HepG2 (cell line): ENCODE measurements around the gene SYNJ2. TPM values are rescaled to one million over a fixed set of nuclear protein-coding genes. Genes with fewer than 3 reads are reported as not detected.

Experiments
- CEBPG ChIP-seq: IDR thresholded peaks from 2 replicates; pipeline ENCODE4 v1.6.1; 2016
- DDIT3 ChIP-seq: sonication (generic); formaldehyde crosslinking; IDR thresholded peaks from 2 replicates; pipeline ENCODE4 v1.4.0; 2020; ENCODE audit warnings: mild to moderate bottlenecking, missing genetic modification reagents
- KDM5B ChIP-seq: sonication (generic); formaldehyde crosslinking; IDR thresholded peaks from 2 replicates; pipeline ENCODE4 v1.4.0; 2020; ENCODE audit warnings: missing genetic modification reagents, mild to moderate bottlenecking, borderline replicate concordance
- NFAT5 ChIP-seq: sonication (generic); formaldehyde crosslinking; IDR thresholded peaks from 2 replicates; pipeline ENCODE4 v1.4.0; 2020; ENCODE audit warnings: missing genetic modification reagents
- RAD21 ChIP-seq: fragments of 450-650 bp; formaldehyde crosslinking; IDR thresholded peaks from 2 replicates; pipeline ENCODE4 v1.5.0; 2020; ENCODE audit warnings: mild to moderate bottlenecking
- RFX1 ChIP-seq: fragments of 450-650 bp; IDR thresholded peaks from 2 replicates; pipeline ENCODE4 v1.6.1; 2017
- ZBED4 ChIP-seq: sonication (generic); formaldehyde crosslinking; IDR thresholded peaks from 2 replicates; pipeline ENCODE4 v1.4.0; 2020; ENCODE audit warnings: missing genetic modification reagents, borderline replicate concordance
- ZBTB39 ChIP-seq: sonication (generic); formaldehyde crosslinking; IDR thresholded peaks from 2 replicates; pipeline ENCODE4 v1.5.0; 2020; ENCODE audit warnings: missing genetic modification reagents
- ZMAT5 ChIP-seq: sonication (generic); formaldehyde crosslinking; IDR thresholded peaks from 2 replicates; pipeline ENCODE4 v1.5.0; 2020; ENCODE audit warnings: mild to moderate bottlenecking, low read depth, missing genetic modification reagents, borderline replicate concordance
- ZNF274 ChIP-seq: sonication (generic); formaldehyde crosslinking; IDR thresholded peaks from 2 replicates; pipeline ENCODE4 v1.5.1; 2020; ENCODE audit warnings: mild to moderate bottlenecking, missing genetic modification reagents
- ZNF503 ChIP-seq: sonication (generic); formaldehyde crosslinking; IDR thresholded peaks from 2 replicates; pipeline ENCODE4 v1.4.0; 2020; ENCODE audit warnings: missing genetic modification reagents
- ZNF678 ChIP-seq: sonication (generic); formaldehyde crosslinking; IDR thresholded peaks from 2 replicates; pipeline ENCODE4 v1.4.0; 2020; ENCODE audit warnings: mild to moderate bottlenecking, missing genetic modification reagents
- ZNF747 ChIP-seq: sonication (generic); formaldehyde crosslinking; IDR thresholded peaks from 2 replicates; pipeline ENCODE4 v1.8.1; 2023; ENCODE audit warnings: missing genetic modification reagents, mild to moderate bottlenecking, borderline replicate concordance
- polyA plus RNA-seq, 8 experiments: library from polyadenylated mRNA; depleted of rRNA in 3 of 8; stranded (reverse) in 7 of 8; unstranded in 1 of 8; fragments of >200 nt; fragmentation: Illumina TruSeq in 4 of 8; extraction: Trizol in 4 of 8; gene quantifications; 2 replicates each; pipeline versions ENCODE4 v1.2.1 to v1.2.3, GENCODE V29; 2011 to 2016; ENCODE audit warnings: low read depth in 4 of 8, missing spikeins in 1 of 8, mixed read lengths in 1 of 8; ENCODE audit not compliant: insufficient read depth in 1 of 8
- total RNA-seq, 5 experiments: library from RNA; depleted of rRNA; stranded (reverse); fragments of >200 nt; fragmentation: Illumina TruSeq; extraction: Trizol; gene quantifications; 2 replicates each; pipeline ENCODE4 v1.2.3, GENCODE V29; 2016; ENCODE audit warnings: low read depth in 1 of 5

The SYNJ2 gene
- total and polyA plus RNA-seq, 2 of the 13 experiments (the other 11 are each of a cell fraction or from before 2014, with no cell fraction given), result 39.1 to 57.6 TPM

GRCh38 chr6:158011980-158012566 is 30.4 kb downstream of the SYNJ2 start (continued):
- TF ChIP-seq ZBED4 (CRISPR knock-in tag), result 0 out of 2 replicates have a peak, but pooled peaks have one; percentile 6
- TF ChIP-seq ZNF747 (CRISPR knock-in tag), result peak; percentile 15; the same call in 1 of the 2 replicates
- peak; percentile 27; the same call in 1 of the 2 replicates for TF ChIP-seq RAD21 (CRISPR knock-in tag)
- TF ChIP-seq KDM5B, result peak; percentile 42; the same call in 1 of the 2 replicates
- no peak for TF ChIP-seq RFX1
- no peak for TF ChIP-seq NFAT5 (CRISPR knock-in tag)
- 0 out of 2 replicates have a peak, but pooled peaks have one; percentile 32 for TF ChIP-seq ZNF274 (CRISPR knock-in tag)
- no peak for TF ChIP-seq ZMAT5 (CRISPR knock-in tag)
- TF ChIP-seq ZBTB39, result no peak
- TF ChIP-seq DDIT3 (CRISPR knock-in tag), result no peak
- no peak for TF ChIP-seq ZNF503 (CRISPR knock-in tag)
- TF ChIP-seq CEBPG (CRISPR knock-in tag), result no peak
- no peak for TF ChIP-seq ZNF678 (CRISPR knock-in tag)
